Skeletal muscle satellite cell (primary cell): ENCODE results near the gene GNPDA1.

Experiments
- H3K27me3 ChIP-seq: 2 replicates; pipeline ENCODE4 v1.7.0; 2013; ENCODE audit warnings: low read length; ENCODE audit not compliant: control insufficient read depth, insufficient read depth
- H3K36me3 ChIP-seq: 2 replicates; pipeline ENCODE4 v1.7.0; 2013; ENCODE audit warnings: mild to moderate bottlenecking, control low read depth, low read length; ENCODE audit not compliant: insufficient read depth
- H3K4me1 ChIP-seq: 2 replicates; pipeline ENCODE4 v1.7.0; 2013; ENCODE audit warnings: low read length; ENCODE audit not compliant: control insufficient read depth, insufficient read depth
- H3K4me2 ChIP-seq: 2 replicates; pipeline ENCODE4 v1.7.0; 2013; ENCODE audit warnings: mild to moderate bottlenecking, low read length
- H3K4me3 ChIP-seq: 2 replicates; pipeline ENCODE4 v1.7.0; 2013; ENCODE audit warnings: low read length
- H3K9ac ChIP-seq: 2 replicates; pipeline ENCODE4 v1.7.0; 2013; ENCODE audit warnings: mild to moderate bottlenecking, low read depth, low read length, moderate library complexity
- H3K9me3 ChIP-seq: replicated peaks from 2 replicates; pipeline ENCODE4 v1.7.0; 2013; ENCODE audit warnings: mild to moderate bottlenecking, control low read depth, low read length

The GNPDA1 gene

DNA sequence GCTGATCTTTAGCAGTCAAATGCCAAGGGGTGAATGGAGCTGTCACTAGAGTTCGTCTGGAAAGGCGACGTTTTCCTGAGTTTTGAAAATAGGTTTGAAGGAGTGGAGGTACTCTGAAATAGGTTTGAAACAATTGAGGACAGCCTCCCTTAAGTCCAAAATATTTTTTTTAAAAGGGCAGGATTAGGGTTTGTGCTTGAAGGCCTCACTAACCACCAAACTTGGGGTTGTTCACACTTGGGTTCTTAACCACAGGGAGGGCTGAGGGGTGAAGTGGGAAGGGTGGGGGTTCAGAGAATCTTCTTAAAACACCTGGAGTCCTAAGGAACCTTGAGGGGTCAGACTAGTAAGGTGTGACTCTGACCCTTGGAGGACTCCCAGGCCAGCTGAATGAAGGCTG is 51.4 kb downstream of the GNPDA1 start:
- peaks cover 13% of the 10 kb centered on the region for H3K4me1 ChIP-seq

DNA sequence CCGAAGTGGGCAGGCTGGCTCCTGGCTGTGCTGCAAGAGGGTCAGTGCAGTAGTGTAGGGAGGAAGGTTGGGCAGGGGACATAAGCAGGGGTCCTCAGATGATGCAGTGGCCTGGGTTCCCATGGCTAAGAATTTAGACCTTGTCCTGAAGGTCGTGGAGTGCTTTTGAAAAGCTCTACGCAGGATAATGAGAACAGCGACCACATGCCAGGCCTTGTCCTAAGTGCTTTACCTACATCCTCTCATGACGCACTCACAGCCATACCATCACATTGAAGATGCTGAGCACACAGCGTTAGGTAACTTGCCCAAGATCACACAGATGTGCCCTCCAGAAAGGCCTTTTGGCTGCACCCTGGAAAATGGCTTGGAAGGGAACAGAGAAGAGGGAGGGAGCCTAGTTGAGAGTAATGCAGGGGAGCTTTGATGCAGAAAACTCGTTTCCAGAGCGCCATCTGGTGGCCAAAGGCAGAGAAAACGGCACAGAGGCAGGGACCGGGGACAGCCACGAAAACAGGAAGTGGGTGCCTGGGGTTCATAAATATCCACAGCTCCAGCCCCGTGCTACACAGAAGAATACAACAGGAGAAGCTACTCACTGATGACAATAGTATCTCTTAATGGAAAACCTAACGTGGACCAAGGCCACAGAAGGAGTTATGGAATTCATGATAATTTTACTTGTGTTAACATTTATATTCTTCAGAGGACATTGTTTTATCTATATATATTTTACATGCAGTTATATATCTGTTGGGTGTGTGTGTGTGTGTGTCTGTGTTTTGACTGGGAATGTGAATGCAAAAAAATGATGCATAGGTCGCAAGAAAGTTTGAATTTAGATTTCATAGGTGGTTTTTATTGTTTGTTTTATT is 52.1 kb downstream of the GNPDA1 start:
- Histone ChIP-seq H3K9ac (peak overlapping the region; percentile 55), H3K4me1 (peaks cover 13% of the 10 kb centered on the region), H3K4me3 (peak overlapping the region; percentile 35), H3K4me2 (peak overlapping the region; percentile 63), H3K36me3 (no peaks in the 10 kb centered on the region), H3K9me3 (no peaks in the 10 kb centered on the region), H3K27me3 (no peaks in the 10 kb centered on the region)

More for the DNA sequence above, 51.4 kb downstream of the GNPDA1 start:
- H3K36me3 ChIP-seq: no peaks in the 10 kb centered on the region
- H3K4me2 ChIP-seq: no peak overlapping the region
- H3K4me3 ChIP-seq: no peak overlapping the region
- no peaks in the 10 kb centered on the region for H3K9me3 ChIP-seq
- H3K27me3 ChIP-seq: no peaks in the 10 kb centered on the region
- H3K9ac ChIP-seq: peak overlapping the region; percentile 55

DNA sequence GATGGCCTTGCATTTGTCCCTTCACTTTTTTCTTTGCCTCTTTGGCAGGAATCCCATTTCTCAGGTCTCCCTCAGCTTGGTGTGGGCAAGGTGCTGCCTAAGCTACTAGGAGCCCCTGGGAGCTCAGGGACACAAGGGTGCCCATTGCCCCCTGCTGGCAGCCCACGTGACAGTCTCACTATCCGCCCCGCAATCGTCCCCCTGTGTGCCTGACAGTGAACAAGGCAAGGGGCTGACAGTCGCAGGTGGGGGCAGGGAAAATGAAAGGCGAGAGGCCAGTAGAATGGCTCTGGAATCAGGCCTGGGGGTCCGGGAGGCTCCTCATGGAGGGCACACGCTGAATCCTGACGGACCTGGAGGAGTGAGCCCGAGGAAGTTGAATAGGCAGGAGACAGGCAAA is 52.8 kb downstream of the GNPDA1 start:
- H3K4me3 ChIP-seq: no peak overlapping the region
- H3K4me1 ChIP-seq: peaks cover 8% of the 10 kb centered on the region
- H3K36me3 ChIP-seq: no peaks in the 10 kb centered on the region
- no peaks in the 10 kb centered on the region for H3K9me3 ChIP-seq
- H3K27me3 ChIP-seq: no peaks in the 10 kb centered on the region
- H3K9ac ChIP-seq: no peak overlapping the region
- H3K4me2 ChIP-seq: no peak overlapping the region

DNA sequence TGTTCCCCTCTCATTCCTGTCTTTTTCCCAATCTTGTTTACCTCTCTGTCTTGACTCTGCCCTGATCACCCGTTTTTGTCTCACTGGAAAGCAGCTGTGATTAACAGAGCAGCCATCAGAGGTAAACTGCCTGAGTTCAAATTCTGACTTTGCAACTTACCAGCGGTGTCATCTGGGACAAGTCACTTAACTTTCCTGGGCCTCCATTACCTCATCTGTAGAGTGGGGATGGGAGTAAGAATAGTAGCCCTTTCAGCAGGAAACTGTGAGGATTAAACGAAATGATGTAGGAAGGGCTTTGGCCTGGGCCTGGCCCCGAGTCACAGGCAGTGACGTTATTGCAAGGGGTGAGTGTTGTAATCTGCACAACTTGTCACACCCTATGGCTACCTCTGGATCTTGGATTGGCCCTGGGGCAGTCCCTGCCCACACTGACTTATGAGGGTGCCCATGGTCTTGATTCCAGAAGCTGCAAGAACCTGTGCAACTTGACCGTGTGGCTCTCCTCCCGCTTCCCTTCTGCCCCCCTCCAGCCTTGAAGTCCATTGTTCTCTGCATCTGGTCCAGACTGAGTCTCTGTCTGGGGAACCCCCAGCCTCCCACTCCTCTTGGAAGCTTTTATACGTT is 54.2 kb downstream of the GNPDA1 start:
- Histone ChIP-seq H3K4me3 (no peak overlapping the region), H3K27me3 (no peaks in the 10 kb centered on the region), H3K36me3 (no peaks in the 10 kb centered on the region), H3K4me1 (peaks cover 3% of the 10 kb centered on the region), H3K4me2 (no peak overlapping the region), H3K9me3 (no peaks in the 10 kb centered on the region), H3K9ac (no peak overlapping the region)

DNA sequence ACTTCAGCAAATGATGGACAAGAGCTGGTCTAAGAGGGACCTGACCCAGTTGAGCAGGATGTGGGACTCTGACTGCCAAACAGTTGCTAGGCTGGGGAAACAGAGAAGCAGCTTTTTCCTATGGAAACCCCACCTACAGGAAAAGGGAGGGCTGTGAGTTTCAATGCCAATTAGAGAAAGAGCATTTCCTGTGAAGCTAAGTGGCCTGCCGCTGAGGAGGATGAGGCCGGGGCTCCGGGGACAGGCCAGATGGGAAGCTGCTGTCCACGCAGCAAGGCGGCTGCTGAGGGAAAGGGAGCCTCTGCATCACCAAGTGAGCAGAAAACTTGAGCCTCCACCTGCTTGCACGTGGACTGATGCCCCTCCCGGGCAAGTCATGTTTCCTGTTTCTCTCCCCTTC is 54.7 kb downstream of the GNPDA1 start, which contains the start of gene PCDH12:
TSS of gene PCDH12 (minus strand) at position 90 of the 400 bp plus-strand sequence. CDS start 351 bp downstream, outside the sequence.
- no peak within 1 kb of the TSS for H3K9ac ChIP-seq

DNA sequence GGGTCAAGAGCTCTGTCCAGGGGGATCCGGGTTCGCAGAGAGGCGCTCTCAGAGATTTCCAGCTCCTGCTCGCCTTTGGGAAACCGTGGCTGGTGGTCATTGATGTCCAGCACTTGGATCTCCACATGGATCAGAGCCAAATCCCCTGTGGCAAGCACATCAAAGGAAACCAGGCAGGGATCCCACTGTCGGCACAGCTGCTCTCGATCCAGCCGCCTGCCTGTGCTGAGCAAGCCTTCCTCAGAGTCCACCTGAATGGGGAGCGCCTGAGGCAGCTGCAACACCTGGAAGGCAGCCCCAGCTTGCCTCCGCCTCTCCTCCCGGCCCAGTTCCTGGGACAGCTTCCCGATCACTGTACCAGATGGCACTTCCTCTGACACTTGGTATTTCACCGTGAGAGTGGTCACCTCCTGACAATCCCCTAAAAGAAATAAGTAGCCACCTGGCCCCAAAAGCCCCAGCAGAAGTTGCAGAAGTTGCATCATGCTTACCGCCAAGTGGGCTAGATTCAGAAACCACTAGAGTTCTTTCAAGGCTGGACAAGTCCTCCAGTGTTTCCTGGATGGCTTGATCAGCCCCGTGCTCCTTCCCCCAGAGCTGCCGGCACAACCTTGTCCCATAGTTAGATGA is 55.3 kb downstream of the GNPDA1 start:
- Histone ChIP-seq H3K36me3 (no peaks in the 10 kb centered on the region), H3K9me3 (no peaks in the 10 kb centered on the region), H3K27me3 (peaks cover 9% of the 10 kb centered on the region), H3K4me2 (no peak overlapping the region), H3K4me3 (no peak overlapping the region), H3K9ac (no peak overlapping the region), H3K4me1 (peaks cover 3% of the 10 kb centered on the region)

More for the DNA sequence above, 54.7 kb downstream of the GNPDA1 start, which contains the start of gene PCDH12:
- peaks cover 5% of the 10 kb centered on the region for H3K27me3 ChIP-seq
- no peak within 1 kb of the TSS for H3K4me3 ChIP-seq
- H3K36me3 ChIP-seq: no peaks in the 10 kb centered on the region
- peaks cover 3% of the 10 kb centered on the region for H3K4me1 ChIP-seq
- no peaks in the 10 kb centered on the region for H3K9me3 ChIP-seq
- no peak within 1 kb of the TSS for H3K4me2 ChIP-seq

DNA sequence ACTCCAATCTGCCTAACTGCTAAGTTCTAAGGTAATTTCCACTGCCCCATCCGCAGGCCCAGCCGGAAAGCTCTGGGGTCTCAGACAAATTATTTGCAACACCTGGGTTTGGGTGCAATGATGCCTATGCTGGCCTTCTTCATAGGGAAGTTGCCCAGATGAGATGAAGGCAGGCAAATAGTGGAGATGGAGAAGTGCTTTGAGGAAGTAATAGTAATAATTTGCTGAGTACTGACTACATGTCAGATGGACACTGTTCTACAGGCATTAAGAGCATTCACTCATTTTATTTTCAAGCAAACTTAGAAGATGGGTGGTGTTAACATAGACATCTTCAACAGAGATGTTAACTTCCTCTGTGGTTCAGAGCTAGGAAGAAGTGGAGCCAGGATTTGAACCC is 58.6 kb downstream of the GNPDA1 start:
- H3K4me1 ChIP-seq: no peaks in the 10 kb centered on the region
- H3K9ac ChIP-seq: no peak overlapping the region
- H3K4me2 ChIP-seq: no peak overlapping the region
- no peak overlapping the region for H3K4me3 ChIP-seq
- H3K36me3 ChIP-seq: no peaks in the 10 kb centered on the region
- no peaks in the 10 kb centered on the region for H3K9me3 ChIP-seq
- peaks cover 17% of the 10 kb centered on the region for H3K27me3 ChIP-seq

DNA sequence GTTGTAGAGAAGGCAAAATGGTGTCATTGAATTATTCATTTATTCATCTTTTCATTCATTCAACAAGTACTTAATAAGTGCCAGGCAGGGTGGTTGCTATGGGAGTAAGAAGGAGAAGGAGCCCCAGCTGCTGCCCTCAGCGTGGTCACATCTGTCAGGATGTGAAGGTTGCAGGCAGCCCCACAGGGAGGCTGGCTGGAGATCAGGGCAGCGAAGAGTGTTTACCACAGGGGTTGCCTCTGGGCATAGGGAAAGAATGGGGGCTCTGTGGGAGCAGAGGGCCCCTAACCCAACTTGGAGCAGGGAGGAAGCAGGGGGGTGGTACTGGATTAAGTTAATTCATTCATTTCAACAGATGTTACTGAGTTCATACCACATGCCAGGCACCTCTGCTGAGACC is 60.8 kb downstream of the GNPDA1 start:
- no peaks in the 10 kb centered on the region for H3K36me3 ChIP-seq
- H3K4me1 ChIP-seq: no peaks in the 10 kb centered on the region
- no peak overlapping the region for H3K4me2 ChIP-seq
- no peaks in the 10 kb centered on the region for H3K9me3 ChIP-seq
- no peak overlapping the region for H3K4me3 ChIP-seq
- H3K9ac ChIP-seq: no peak overlapping the region
- H3K27me3 ChIP-seq: peaks cover 21% of the 10 kb centered on the region

DNA sequence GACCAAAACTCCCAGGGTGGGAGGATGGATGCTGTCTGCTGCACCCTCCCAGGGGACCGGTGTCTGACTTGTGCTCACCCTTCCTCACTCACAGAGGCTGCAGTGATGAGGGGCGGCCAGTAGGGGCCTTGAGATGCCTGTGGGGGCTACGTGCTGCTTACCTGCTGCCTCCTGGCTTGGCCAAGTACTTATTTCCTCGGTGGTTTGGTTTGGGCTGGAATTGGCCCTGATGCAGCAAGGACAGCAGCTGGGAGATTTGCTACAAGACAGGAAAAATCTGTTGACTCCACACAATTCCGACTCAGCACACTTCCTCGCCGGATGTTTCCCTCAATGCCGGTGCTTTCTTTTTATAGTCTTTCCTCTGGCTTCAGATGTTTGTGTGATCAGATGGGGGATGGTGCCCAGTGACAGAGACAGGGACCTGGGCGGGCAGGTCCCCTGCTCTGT is 61.5 kb downstream of the GNPDA1 start:
- H3K27me3 ChIP-seq: peaks cover 21% of the 10 kb centered on the region
- no peak overlapping the region for H3K4me2 ChIP-seq
- H3K9ac ChIP-seq: no peak overlapping the region
- H3K4me1 ChIP-seq: no peaks in the 10 kb centered on the region
- H3K9me3 ChIP-seq: no peaks in the 10 kb centered on the region
- no peaks in the 10 kb centered on the region for H3K36me3 ChIP-seq
- no peak overlapping the region for H3K4me3 ChIP-seq
